Measurements from ENCODE around the gene ITPKC.
"Not testable (repeated sequence)": the region's sequence is repeated elsewhere in the genome, so short reads cannot be mapped to it uniquely, and the experiment has no call there.

Gene ITPKC

DNA sequence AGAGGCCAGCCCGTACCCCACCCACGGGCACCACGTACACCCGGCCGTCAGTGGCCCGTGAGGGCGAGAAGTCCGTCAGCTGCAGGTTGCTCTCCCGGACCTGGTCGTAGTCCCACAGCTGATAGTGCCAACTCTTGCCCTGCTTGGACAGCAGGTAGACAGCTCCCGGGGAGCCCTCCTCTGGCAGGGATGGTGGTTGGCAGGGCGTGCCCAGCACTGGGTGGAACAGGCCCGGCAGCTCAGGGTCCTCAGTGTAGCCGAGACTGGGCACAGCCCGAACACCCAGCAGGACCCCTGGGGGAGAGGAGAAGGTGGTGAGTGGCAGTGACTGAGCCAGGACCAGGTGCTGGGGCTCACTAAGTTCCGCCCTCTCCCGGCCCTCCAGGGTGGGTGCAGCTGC is 25.6 kb downstream of the ITPKC start:
- DNase-seq, result no peak

DNA sequence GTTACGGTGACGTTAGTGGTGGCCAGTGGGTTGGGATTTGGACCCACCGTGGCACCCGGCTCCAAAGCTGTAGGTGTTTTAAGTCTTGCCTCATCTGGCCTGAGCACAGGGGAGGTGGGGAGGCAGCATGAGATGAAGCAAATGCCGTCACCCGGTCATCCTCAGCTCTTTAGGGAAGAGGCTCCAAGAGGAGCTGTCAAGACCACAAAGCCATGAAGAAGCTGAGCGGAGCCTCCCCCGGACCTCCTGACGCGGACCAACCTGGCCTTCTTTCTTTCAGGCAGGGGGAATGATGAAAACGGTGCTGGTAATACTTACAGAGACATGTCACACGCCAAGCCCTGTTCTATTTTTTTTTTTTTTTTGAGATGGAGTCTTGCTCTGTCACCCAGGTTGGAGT is 26.0 kb downstream of the ITPKC start:
- DNase-seq, result no peak

DNA sequence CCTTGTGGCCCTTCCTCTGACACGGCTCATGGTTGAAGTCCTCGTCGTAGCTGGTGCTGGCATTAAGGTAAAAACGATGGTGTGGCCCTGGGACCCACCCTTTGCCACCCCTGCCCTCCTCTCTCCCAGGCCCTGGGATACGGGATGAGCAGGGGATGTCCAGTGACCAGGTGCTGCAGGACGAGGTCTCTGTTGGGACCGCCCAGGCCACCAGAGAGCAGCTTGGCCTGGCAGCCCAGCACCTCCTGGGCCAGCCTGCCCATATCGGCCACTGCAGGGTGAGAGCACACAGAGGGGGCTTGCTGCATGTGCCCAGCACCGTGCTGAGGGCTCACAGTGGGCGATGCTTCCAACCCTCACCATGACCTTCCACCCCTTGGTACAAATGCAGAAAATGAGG is 27.0 kb downstream of the ITPKC start:
- no peak for DNase-seq

DNA sequence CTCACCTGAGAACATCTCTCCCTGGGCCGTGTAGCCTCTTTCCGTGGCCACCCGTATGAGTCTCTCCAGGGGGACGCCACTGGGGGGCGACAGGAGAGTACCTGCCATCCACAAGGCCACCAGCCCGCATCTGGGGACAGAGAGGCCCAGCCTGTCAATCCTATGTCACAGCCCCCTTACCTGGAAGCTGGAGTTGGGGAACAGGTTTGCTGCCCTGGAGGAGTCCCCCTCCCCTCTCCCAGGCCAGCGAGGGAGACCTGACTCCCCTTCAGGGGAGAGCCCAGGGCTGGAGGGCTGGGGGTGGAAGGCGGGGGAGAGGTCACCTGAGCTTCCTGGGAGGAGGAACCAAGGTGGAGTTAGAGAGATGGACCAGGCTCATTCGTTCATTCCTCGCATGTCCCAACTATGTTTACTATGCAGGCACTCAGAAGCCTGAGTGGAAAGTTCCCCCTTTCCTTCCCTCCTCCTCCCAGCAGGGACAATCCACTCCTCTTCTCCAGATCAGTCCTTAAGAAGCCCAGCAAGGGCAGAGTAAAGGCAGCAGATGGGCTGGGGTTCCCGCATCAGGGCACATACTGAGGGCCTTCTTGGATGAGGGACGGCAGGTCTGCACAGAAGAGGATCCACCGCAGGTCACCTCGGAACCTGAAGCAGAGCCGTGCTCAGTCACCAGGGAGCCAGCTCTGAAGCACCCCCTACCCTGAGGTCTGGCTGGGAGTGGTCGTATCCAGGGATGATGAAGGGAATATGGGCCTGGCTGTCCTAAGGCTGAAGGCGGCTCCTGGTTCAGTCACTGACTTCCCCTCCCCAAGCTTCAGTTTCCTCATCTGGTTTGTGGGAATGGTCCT is 27.9 kb downstream of the ITPKC start:
- DNase-seq, result no peak

DNA sequence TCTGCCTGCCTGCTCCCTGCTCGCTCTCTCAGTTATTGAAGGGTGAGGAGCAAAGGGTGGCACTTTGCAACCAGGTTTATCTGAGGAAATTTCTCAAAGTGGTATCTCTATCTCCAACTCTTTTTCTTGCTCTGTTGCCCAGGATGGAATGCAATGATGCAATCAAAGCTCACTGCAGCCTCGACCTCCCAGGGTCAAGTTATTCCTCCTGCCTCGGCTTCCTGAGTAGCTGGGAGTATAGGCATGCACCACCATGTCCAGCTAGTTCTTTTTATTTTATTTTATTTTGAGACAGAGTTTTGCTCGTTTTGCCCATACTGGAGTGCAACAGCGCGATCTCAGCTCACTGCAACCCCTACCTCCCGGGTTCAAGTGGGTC is 28.5 kb downstream of the ITPKC start:
- no peak for DNase-seq

DNA sequence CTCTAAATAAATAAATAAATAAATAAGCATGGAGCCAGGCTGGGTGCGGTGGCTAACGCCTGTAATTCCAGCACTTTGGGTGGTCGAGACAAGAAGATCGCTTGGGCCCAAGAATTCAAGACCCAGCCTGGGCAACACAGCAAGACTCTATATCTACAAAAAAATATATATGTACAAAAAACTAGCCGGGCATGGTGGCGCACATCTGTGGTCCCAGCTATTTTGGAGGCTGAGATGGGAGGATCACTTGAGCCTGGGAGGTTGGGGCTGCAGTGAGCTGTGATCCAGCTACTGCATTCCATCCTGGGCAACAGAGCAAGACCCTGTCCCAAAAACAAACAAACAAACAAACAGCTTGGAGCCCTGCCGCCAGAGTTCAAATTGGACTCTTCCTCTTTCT is 30.6 kb downstream of the ITPKC start:
- DNase-seq, result no peak

DNA sequence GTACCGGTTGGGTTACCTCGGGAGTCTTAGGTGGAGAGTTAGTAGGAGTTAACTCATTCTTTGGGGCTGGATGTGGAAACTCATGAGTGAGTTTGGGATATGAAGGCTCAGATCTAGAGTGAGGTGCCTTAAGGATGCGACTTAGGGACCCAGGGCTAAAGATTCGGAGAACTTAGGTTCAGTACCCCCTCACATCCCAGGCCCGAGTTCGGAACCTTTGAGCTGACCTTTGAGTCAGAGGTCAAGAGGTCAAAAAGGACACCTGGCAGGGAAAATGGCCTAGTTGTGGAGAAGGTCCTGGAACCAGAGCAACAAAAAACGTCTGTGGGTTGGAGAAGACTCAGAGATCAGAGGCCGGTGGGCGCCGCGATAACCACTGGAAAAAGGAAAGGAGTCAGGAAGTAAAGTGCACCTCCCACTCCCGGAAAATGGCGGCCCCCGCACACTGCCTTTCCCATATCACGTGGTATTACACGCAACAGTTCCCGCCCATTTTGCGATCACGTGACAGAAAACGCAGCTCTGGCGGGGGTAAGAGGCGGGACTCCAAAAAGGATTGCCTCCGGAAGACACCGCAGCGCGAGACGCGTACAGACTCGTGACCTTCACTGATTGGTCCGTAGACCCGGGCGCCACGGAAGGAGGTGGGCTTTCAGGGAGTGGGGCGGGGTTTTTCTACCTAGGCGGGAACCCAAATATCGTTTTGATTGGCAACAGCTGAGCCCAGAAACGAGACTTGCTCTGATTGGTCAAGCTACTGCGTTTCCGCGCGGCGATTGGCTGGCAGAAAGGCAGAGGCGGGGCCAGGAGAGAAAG is 33.4 kb downstream of the ITPKC start, which contains the start of gene ACTMAP:
TSS of gene ACTMAP (minus strand) at position 420 of the 816 bp plus-strand sequence. CDS start 674 bp downstream, outside the sequence.
- DNase-seq, result peak; percentile 98

DNA sequence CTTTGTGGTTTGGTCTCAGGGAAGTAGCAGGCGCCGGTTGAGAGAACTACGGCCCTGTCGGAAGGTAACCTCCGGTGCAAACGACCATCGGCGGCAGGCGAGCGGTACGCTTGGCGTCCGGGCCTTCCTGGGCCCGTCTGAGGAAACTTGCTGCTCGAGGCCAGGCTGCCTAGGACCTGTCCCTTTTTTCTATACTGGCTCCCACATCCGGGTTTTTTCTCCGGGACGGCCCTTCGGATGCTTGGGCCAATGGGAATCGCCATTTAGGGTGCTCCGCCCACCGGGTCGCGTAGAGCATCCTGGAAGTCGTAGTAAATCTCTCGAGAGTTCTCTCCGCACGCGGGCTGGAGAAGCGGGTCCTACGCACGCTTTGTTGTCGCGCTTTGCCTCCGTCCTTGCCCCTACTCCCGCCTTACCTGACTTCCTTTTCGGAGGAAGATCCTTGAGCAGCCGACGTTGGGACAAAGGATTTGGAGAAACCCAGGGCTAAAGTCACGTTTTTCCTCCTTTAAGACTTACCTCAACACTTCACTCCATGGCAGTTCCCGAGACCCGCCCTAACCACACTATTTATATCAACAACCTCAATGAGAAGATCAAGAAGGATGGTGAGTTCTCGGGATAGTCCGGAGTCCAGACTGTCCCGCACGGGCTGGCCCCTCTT is 34.1 kb downstream of the ITPKC start, which contains the start of gene SNRPA:
TSS of gene SNRPA (plus strand) at position 330 of the 664 bp plus-strand sequence. CDS start at position 536, 206 bp downstream.
- peak; percentile 94 for DNase-seq

DNA sequence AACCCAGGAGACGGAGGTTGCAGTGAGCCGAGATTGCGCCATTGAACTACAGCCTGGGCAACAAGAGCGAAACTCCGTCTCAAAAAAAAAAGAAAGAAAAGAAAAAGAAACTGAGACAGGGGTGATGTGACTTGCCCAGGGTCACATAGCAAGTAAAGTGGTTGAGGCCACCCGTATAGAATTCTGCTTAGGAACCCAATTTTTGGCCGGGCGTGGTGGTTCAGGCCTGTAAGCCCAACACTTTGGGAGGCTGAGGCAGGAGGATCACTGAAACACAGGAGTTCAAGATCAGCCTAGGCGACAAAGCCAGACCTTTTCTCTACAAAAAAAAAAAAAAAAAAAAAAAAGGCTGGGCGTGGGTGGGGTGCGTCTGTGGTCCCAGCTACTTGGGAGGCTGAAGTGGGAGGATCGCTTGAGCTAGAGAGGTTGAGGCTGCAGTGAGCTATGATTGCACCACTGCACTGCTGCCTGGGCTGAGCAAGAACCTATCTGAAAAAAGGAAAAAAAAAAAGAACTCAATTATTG is 35.4 kb downstream of the ITPKC start:
- DNase-seq, result no peak

DNA sequence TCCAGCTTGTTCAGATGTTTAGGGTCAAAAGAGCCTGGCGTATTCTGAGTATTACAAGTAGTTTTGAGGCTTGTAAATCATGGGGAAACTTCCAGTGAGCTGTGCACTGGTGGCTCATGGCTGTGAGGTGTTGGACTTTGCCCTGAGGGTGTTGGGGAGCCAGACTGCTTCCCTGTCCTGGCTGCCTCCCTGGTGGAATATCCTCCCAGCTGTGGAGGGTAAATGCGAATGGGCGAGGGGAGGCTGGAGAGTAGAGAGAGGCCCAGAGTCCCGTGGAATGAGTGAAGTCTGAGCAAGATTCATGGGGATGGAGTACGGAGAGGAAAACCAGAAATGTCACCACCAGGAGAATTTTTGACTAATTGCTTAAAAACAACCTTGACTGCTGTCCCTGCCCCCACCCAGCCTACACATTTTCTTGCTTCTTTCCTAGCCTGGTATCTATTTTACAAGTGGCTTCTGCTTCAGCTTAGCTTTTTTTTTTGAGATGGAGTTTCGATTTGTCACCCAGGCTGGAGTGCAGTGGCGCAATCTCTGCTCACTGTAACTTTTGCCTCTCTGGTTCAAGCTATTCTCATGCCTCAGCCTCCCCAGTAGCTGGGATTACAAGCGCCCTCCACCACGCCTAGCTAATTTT is 37.8 kb downstream of the ITPKC start:
- DNase-seq, result no peak

DNA sequence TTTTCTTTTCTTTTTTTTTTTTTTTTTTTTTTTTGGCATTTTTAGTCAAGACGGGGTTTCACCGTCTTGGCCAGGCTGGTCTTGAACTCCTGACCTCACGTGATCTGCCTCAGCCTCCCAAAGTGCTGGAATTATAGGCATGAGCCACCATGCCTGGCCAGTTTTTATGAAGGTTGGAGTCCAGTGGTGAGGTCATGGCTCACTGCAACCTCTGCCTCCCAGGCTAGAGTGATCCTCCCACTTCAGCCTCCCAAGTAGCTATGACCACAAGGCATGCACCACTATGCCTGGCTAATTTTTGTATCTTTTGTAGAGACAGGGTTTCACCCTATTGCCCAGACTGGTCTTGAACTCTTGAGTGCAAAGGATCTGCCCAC is 38.3 kb downstream of the ITPKC start:
- DNase-seq, result no peak

DNA sequence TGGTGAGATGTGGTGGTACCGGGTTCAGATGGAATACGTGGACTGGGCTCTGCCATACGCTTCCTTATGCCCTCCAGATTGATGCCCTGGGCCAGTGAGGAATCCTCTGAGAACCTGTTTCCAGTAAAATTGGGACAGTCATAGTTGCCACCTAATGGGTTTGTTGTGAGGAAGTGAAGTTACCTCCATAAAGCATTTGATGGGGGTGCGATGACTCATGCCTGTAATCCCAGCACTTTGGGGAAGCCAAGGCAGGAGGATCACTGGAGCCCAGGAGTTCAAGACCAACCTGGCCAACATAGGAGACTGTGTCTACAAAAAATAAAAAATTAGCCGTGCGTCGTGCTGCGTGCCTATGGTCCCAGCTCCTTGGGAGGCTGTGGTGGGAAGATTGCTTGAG is 38.9 kb downstream of the ITPKC start:
- DNase-seq, result no peak

DNA sequence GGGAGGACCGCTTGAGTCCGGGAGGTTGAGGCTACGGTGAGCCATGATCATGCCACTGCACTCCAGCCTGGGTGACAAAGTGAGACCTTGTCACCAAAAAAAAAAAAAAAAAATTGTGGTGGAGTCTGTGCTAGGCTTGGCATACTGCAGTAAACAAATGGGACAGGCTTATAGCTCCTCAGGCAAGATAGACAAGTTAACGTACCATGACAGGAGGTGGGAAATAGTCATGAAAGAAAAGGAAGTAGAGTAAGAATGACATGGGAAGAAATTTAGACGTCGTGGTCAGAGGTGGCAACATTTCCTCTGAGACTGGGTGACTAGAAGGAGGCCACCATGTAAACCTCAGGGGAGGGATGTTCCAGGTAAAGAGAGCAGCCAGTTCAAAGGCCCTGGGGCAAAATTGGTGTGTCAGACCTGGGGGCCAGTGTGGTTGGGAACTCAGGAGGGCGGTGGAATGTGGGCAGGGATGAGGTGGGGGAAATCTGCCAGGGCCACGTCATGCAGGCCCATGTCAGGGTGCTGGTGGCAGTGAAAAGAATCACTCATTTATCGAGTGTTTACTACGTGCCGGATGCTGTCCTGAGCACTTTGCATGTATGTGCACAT is 39.7 kb downstream of the ITPKC start:
- no peak for DNase-seq

DNA sequence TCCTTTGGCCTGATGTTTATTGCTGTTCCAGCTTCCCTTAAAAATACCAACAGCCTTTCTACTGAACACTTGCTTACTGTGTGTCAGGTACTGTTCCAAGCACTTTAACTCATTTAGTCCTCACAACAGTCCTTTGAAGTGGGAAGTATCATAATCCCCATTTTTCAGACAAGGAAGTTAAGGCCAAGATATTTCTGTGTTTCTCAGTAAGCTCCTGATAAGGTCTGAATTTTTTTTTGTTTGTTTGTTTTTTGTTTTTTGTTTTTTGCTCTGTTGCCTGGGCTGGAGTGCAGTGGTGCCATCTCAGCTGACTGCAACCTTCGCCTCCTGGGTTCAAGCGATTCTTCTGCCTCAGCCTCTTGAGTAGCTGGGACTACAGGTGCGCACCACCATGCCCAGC is 41.6 kb downstream of the ITPKC start:
- no peak for DNase-seq

DNA sequence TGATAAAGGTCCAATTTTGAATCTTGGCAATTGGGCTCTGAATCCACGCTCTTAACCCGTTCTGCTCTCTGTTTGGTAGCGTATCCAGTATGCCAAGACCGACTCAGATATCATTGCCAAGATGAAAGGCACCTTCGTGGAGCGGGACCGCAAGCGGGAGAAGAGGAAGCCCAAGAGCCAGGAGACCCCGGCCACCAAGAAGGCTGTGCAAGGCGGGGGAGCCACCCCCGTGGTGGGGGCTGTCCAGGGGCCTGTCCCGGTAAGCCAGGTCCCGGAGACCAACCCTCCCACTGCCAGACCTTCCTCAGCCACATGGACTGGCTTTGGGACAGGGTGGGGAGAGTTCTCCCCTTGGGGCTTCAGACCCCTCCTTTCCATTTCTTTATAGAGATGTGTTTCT is 42.4 kb downstream of the ITPKC start:
- no peak for DNase-seq

DNA sequence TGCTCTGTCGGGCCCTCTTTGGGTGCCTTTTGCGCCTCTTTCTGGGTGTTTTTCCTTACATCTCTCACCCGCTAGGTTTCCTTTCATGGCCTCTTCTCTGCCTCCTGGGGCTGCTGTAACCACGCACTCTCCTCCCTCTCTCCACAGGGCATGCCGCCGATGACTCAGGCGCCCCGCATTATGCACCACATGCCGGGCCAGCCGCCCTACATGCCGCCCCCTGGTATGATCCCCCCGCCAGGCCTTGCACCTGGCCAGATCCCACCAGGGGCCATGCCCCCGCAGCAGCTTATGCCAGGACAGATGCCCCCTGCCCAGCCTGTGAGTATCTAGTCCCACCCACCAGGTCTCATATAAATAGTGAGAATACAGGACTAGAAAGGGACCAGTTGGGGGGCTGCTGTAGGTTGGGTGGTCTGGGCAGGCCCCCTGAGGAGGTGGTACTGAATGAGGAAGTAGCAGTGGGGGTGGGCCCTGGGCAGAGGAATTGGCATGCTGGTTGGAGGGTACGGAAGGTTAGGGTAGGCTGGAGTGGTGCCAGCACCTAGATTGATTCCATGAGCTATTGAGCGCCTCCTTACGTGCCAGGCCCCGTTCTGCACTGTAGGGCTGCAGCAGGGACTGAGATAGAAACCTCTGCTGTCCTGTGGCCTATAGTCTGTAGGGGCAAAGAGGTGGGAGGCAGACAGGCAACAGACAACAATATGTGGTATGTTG is 46.0 kb downstream of the ITPKC start:
- no peak for DNase-seq

DNA sequence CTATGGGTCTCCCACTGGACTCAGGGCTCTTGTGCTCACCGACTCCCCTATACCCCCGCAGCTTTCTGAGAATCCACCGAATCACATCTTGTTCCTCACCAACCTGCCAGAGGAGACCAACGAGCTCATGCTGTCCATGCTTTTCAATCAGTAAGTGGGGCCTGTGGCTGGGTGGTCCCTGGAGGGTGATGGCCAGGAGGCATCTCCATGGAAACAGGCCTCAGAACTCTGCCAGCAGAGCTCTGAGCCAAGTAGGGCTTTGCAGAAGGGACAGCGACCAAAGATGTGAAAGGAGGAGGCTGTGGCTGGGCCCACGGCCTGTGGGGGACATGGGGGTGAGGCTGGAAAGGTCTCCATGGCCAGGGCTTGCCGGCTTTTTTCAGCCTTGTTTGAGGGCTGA is 46.6 kb downstream of the ITPKC start:
- DNase-seq, result no peak

DNA sequence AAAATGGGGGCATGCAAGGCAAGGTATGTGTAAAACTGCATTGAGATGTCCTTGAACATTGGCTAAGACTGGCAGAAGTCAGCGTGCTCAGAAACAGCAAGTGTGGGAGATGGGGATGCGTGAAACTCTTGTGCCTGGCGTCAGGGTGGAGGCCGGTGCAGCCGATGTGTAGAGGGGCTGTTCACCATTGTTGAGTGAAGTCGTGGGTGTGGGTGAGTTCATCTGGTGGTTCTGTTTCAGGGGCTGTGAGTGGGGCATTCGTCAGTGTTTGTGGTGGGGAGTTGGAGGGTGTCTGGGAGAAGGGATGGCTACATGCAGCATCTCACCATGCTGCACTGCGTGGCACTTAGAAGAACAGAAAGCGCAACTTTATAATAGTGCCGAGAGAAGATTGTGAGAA is 47.1 kb downstream of the ITPKC start:
- no peak for DNase-seq

DNA sequence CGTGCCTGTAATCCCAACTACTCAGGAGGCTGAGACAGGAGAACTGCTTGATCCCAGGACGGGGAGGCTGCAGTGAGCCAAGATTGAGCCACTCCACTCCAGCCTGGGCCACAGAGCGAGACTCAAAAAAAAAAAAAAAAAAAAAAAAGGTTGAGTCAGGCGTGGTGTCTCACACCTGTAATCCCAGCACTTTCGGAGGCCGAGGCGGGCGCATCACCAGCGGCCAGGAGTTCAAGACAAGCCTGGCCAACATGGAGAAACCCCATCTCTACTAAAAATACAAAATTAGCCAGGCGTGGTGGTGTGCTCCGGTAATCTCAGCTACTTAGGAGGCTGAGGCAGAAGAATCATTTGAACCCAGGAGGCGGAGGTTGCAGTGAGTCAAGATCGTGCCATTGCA is 49.5 kb downstream of the ITPKC start:
- not testable (repeated sequence) for DNase-seq

DNA sequence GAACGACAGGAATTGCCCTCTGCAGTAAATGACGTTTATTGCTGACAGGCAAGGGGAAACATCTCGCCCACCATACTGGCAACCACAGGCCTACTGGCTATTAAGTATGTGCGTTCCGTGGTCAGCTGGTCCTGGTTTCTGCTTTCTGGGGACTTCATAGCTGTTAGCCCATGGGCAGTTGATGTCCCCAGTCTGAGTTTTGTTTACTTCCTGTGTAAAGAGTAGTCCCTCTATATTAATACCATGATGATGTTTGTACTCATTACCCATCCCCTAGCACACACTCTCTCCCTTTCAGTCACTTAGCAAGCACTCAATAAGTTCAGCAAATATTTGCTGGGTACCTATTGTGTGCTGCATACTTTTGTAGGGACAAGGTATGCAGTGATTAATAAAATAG is 52.0 kb downstream of the ITPKC start:
- no peak for DNase-seq

DNA sequence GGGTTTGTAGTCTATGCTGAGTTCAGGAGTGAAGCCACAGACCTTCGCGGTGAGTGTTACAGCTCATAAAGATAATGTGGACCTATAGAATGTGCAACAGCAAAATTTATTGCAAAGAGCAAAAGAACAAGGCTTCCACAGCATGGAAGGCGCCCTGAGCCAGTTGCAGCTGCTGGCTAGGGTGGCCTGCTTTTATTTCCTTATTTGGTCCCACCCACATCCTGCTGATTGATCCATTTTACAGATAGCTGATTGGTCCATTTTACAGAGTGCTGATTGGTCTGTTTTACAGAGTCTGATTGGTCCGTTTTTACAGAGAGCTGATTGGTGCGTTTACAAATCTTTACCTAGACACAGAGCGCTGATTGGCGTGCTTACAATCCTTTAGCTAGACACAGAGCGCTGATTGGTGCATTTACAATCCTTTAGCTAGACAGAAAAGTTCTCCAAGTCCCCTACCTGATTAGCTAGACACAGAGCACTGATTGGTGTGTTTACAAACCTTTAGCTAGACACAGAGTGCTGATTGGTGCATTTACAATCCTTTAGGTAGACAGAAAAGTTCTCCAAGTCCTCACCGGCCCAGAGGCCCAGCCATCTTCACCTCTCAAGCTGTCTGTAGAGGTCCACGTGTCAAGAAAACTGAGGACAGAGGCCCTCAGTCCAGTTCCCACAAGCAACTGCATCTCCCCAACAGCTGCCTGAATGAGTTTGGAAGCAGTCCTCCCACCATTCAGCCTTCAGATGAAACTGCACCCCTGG is 54.4 kb downstream of the ITPKC start:
- not testable (repeated sequence) for DNase-seq

Data from NCI-H1092 treated with DMSO at 0.1 percent for 48 hours (cell line).